Measurements from ENCODE around the gene TYR. TPM values are rescaled to one million over a fixed set of nuclear protein-coding genes. Genes with fewer than 3 reads are reported as not detected.
"Not testable (repeated sequence)": the region's sequence is repeated elsewhere in the genome, so short reads cannot be mapped to it uniquely, and the experiment has no call there.

The TYR gene
- total RNA-seq, 1 experiment from 2014 or later = not detected

DNA sequence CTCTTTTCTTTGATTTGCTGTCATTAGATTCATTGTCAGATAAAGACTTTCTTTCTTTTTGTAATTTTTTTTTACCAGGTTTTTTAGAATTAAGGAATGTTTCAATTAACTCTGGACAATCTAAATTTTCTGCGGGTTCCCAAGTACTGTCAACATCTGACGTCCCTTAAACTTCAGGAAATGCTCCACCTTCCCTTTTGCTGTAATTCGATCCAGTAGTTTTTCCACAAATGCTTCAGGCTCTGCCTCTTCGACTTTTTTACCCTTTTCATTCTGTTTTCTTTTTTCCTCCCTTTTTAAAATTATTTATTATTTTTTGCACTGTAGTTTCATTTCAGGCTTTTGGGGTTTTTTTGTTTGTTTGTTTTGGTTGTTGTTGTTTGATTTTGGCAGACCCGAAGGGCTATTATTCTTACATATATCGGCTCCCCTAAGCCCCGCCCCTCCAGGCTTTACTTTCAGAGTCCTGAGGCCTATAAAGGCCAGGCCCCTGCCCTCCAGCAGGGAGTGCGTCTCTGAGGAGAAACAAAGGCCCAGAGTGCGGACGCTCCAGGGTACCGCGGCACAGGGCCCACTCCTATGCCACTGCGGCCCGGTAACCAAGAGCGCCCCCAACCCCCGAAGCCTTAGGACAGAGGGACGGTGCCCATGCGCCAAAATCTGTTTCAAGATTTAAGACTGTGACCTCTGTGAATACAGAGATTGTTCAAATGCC lies 116.4 kb downstream of the TYR start:
- Mint-ChIP-seq H3K4me3 (peak overlapping the region; percentile 77), H3K36me3 (no peaks in the 10 kb centered on the region), H3K27me3 (ENCODE audit: low read depth) (no peaks in the 10 kb centered on the region; the same call in 1 of the 2 replicates), H3K4me1 (peaks cover 20% of the 10 kb centered on the region), H3K27ac (peak overlapping the region; percentile 71), H3K9me3 (no peaks in the 10 kb centered on the region)
- no peak for TF ChIP-seq NFE2L1 (CRISPR knock-in tag; IDR thresholded peaks at IDR 0.05)
- no peak for TF ChIP-seq FOXP1 (CRISPR knock-in tag; IDR thresholded peaks at IDR 0.05; ENCODE audit: borderline replicate concordance)
- TF ChIP-seq ZNF396 (CRISPR knock-in tag; IDR thresholded peaks at IDR 0.05; ENCODE audit: borderline replicate concordance) = no peak
- TF ChIP-seq, protein P1, sequence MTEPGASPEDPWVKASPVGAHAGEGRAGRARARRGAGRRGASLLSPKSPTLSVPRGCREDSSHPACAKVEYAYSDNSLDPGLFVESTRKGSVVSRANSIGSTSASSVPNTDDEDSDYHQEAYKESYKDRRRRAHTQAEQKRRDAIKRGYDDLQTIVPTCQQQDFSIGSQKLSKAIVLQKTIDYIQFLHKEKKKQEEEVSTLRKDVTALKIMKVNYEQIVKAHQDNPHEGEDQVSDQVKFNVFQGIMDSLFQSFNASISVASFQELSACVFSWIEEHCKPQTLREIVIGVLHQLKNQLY (CRISPR knock-in tag; IDR thresholded peaks at IDR 0.05) = no peak
- no peak for TF ChIP-seq GABPB1 (CRISPR knock-in tag; IDR thresholded peaks at IDR 0.05)
- TF ChIP-seq IRF2 (CRISPR knock-in tag; IDR thresholded peaks at IDR 0.05; ENCODE audit: borderline replicate concordance, low read depth) = no peak
- TF ChIP-seq, protein P2, sequence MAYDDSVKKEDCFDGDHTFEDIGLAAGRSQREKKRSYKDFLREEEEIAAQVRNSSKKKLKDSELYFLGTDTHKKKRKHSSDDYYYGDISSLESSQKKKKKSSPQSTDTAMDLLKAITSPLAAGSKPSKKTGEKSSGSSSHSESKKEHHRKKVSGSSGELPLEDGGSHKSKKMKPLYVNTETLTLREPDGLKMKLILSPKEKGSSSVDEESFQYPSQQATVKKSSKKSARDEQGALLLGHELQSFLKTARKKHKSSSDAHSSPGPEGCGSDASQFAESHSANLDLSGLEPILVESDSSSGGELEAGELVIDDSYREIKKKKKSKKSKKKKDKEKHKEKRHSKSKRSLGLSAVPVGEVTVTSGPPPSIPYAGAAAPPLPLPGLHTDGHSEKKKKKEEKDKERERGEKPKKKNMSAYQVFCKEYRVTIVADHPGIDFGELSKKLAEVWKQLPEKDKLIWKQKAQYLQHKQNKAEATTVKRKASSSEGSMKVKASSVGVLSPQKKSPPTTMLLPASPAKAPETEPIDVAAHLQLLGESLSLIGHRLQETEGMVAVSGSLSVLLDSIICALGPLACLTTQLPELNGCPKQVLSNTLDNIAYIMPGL (CRISPR knock-in tag; IDR thresholded peaks at IDR 0.05) = no peak
- no peak for TF ChIP-seq MYBL2 (CRISPR knock-in tag; IDR thresholded peaks at IDR 0.05)
- no peak for TF ChIP-seq TP53 (CRISPR knock-in tag; IDR thresholded peaks at IDR 0.05)
- no peak for TF ChIP-seq ATF1 (CRISPR knock-in tag; IDR thresholded peaks at IDR 0.05)
- TF ChIP-seq, protein P3, sequence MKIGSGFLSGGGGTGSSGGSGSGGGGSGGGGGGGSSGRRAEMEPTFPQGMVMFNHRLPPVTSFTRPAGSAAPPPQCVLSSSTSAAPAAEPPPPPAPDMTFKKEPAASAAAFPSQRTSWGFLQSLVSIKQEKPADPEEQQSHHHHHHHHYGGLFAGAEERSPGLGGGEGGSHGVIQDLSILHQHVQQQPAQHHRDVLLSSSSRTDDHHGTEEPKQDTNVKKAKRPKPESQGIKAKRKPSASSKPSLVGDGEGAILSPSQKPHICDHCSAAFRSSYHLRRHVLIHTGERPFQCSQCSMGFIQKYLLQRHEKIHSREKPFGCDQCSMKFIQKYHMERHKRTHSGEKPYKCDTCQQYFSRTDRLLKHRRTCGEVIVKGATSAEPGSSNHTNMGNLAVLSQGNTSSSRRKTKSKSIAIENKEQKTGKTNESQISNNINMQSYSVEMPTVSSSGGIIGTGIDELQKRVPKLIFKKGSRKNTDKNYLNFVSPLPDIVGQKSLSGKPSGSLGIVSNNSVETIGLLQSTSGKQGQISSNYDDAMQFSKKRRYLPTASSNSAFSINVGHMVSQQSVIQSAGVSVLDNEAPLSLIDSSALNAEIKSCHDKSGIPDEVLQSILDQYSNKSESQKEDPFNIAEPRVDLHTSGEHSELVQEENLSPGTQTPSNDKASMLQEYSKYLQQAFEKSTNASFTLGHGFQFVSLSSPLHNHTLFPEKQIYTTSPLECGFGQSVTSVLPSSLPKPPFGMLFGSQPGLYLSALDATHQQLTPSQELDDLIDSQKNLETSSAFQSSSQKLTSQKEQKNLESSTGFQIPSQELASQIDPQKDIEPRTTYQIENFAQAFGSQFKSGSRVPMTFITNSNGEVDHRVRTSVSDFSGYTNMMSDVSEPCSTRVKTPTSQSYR (CRISPR knock-in tag; IDR thresholded peaks at IDR 0.05) = no peak
- TF ChIP-seq NR3C1 (CRISPR knock-in tag; conservative IDR thresholded peaks at IDR 0.05; ENCODE audit: low read depth) = no peak
- TF ChIP-seq, protein P4, sequence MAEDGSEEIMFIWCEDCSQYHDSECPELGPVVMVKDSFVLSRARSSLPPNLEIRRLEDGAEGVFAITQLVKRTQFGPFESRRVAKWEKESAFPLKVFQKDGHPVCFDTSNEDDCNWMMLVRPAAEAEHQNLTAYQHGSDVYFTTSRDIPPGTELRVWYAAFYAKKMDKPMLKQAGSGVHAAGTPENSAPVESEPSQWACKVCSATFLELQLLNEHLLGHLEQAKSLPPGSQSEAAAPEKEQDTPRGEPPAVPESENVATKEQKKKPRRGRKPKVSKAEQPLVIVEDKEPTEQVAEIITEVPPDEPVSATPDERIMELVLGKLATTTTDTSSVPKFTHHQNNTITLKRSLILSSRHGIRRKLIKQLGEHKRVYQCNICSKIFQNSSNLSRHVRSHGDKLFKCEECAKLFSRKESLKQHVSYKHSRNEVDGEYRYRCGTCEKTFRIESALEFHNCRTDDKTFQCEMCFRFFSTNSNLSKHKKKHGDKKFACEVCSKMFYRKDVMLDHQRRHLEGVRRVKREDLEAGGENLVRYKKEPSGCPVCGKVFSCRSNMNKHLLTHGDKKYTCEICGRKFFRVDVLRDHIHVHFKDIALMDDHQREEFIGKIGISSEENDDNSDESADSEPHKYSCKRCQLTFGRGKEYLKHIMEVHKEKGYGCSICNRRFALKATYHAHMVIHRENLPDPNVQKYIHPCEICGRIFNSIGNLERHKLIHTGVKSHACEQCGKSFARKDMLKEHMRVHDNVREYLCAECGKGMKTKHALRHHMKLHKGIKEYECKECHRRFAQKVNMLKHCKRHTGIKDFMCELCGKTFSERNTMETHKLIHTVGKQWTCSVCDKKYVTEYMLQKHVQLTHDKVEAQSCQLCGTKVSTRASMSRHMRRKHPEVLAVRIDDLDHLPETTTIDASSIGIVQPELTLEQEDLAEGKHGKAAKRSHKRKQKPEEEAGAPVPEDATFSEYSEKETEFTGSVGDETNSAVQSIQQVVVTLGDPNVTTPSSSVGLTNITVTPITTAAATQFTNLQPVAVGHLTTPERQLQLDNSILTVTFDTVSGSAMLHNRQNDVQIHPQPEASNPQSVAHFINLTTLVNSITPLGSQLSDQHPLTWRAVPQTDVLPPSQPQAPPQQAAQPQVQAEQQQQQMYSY (CRISPR knock-in tag; IDR thresholded peaks at IDR 0.05) = no peak
- TF ChIP-seq, protein P5, sequence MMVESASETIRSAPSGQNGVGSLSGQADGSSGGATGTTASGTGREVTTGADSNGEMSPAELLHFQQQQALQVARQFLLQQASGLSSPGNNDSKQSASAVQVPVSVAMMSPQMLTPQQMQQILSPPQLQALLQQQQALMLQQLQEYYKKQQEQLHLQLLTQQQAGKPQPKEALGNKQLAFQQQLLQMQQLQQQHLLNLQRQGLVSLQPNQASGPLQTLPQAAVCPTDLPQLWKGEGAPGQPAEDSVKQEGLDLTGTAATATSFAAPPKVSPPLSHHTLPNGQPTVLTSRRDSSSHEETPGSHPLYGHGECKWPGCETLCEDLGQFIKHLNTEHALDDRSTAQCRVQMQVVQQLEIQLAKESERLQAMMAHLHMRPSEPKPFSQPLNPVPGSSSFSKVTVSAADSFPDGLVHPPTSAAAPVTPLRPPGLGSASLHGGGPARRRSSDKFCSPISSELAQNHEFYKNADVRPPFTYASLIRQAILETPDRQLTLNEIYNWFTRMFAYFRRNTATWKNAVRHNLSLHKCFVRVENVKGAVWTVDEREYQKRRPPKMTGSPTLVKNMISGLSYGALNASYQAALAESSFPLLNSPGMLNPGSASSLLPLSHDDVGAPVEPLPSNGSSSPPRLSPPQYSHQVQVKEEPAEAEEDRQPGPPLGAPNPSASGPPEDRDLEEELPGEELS (CRISPR knock-in tag; IDR thresholded peaks at IDR 0.05) = no peak
- TF ChIP-seq, protein P6, sequence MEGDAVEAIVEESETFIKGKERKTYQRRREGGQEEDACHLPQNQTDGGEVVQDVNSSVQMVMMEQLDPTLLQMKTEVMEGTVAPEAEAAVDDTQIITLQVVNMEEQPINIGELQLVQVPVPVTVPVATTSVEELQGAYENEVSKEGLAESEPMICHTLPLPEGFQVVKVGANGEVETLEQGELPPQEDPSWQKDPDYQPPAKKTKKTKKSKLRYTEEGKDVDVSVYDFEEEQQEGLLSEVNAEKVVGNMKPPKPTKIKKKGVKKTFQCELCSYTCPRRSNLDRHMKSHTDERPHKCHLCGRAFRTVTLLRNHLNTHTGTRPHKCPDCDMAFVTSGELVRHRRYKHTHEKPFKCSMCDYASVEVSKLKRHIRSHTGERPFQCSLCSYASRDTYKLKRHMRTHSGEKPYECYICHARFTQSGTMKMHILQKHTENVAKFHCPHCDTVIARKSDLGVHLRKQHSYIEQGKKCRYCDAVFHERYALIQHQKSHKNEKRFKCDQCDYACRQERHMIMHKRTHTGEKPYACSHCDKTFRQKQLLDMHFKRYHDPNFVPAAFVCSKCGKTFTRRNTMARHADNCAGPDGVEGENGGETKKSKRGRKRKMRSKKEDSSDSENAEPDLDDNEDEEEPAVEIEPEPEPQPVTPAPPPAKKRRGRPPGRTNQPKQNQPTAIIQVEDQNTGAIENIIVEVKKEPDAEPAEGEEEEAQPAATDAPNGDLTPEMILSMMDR (IDR thresholded peaks at IDR 0.05) = no peak
- ATAC-seq (peak; percentile 99), DNase-seq (ENCODE audit: low spot score) (peak; percentile 64)
- POLR2A ChIA-PET = no interaction called here
- CTCF ChIA-PET = no interaction called here

DNA sequence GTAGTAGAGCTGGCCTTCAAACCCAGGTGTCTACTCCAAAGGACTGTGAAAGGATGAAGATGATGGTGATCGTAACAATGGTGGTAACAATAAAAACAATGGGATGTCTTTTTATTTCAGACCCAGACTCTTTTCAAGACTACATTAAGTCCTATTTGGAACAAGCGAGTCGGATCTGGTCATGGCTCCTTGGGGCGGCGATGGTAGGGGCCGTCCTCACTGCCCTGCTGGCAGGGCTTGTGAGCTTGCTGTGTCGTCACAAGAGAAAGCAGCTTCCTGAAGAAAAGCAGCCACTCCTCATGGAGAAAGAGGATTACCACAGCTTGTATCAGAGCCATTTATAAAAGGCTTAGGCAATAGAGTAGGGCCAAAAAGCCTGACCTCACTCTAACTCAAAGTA lies 117.3 kb downstream of the TYR start:
- POLR2A ChIA-PET; H3K27me3 Mint-ChIP-seq (ENCODE audit: low read depth); CTCF ChIA-PET; H3K36me3 Mint-ChIP-seq; H3K4me3 Mint-ChIP-seq; H3K9me3 Mint-ChIP-seq: not testable (repeated sequence)
- peak overlapping the region; percentile 57; the same call in 1 of the 2 replicates for H3K27ac Mint-ChIP-seq
- H3K4me1 Mint-ChIP-seq = peaks cover 21% of the 10 kb centered on the region
- DNase-seq (ENCODE audit: low spot score) (peak; percentile 15), ATAC-seq (peak; percentile 36)

DNA sequence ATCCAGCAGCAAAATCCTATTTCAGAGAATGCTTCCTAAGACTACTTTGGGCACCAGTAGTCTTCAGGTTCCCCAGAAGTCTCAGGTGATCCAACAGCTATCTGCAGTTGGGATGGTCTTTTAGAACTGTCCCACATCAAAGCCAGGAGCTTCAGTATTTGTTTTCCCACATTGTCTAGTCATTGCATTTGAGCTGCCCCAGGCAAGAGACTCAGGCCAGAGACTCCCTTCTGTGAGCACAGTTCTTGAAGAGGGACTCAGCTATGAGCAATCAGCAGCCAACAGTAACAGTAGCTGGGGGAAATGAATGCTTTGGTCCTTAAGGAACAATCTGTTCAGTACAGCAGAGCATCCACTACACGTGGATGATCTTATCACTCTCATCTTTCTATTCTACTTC lies 125.4 kb downstream of the TYR start:
- H3K27me3 Mint-ChIP-seq (ENCODE audit: low read depth); H3K4me3 Mint-ChIP-seq; CTCF ChIA-PET; ATAC-seq; DNase-seq (ENCODE audit: low spot score); H3K27ac Mint-ChIP-seq; H3K9me3 Mint-ChIP-seq; H3K36me3 Mint-ChIP-seq; POLR2A ChIA-PET: not testable (repeated sequence)
- peaks cover 16% of the 10 kb centered on the region for H3K4me1 Mint-ChIP-seq

DNA sequence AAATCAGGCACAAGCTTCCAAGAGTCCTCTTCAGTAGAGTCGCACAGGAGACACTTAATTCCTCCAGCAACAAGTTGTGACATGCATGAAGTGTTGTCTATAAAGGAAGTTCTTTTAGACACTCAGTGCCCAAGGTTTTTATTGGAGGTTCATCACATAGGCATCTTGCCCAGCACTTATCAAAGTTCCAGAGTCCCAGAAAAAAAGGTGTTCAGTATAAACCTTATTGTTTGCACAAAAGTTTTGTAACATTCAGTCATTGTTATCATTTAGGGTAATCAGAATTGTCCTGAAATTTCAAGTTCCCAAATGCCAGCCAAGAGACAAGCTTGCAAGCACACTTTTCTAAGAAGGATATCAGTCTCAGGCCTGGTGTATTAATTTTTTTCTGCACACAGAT lies 130.6 kb downstream of the TYR start:
- H3K9me3 Mint-ChIP-seq; H3K36me3 Mint-ChIP-seq; DNase-seq (ENCODE audit: low spot score): not testable (repeated sequence)

More for the DNA sequence above, 130.6 kb downstream of the TYR start:
- ATAC-seq; H3K27me3 Mint-ChIP-seq (ENCODE audit: low read depth); POLR2A ChIA-PET; H3K27ac Mint-ChIP-seq; H3K4me1 Mint-ChIP-seq; H3K4me3 Mint-ChIP-seq; CTCF ChIA-PET: not testable (repeated sequence)
